Gastroesophageal sphincter (tissue), 3 donors: ENCODE results near the gene UBE3D.

Experiments used
- EP300 ChIP-seq: sonication (generic); formaldehyde crosslinking; IDR thresholded peaks from one replicate; pipeline ENCODE4 v1.6.1; 2017; ENCODE audit warnings: antibody characterized with exemption, mild to moderate bottlenecking
- POLR2A ChIP-seq, 2 donors: fragments of 450-650 bp; IDR thresholded peaks; one replicate each; pipeline ENCODE4 v1.6.1; 2017; ENCODE audit warnings: antibody characterized with exemption in 2 of 2, mild to moderate bottlenecking in 2 of 2, moderate library complexity in 1 of 2
- POLR2AphosphoS5 ChIP-seq: sonication (generic); formaldehyde crosslinking; IDR thresholded peaks from one replicate; pipeline ENCODE4 v1.6.1; 2017; ENCODE audit warnings: antibody characterized with exemption
- TF ChIP-seq, protein P1 (sequence below), 4 experiments: fragments of 200-600 bp in 2 of 4; fragments of 450-650 bp in 2 of 4; sonication (generic) in 1 of 4; IDR thresholded peaks; one replicate each; pipeline ENCODE4 v1.5.1; 2017 to 2019; ENCODE audit warnings: antibody characterized with exemption in 4 of 4, mild to moderate bottlenecking in 2 of 4, moderate library complexity in 2 of 4

DNA sequence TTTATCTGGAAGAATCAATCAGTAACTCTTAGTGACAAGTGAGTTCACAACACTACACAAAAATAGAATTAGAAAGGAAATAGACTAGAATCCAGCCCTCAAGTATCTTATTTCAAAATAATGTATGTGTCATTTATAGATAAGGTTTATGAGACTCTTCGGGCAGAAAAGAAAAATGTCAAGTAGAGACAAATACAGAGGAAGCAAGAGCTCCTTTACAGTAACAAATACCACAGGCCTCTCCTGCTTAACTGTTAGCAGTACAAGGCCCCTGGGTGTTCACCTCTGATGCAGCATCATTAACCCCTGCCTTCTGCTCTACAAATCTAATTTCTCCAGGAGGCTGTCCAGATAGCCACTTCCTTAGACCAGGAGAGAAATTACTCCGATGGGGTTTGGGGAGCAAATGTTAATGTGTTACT is 76.7 kb downstream of the UBE3D start:
- TF ChIP-seq POLR2AphosphoS5 = no peak
- TF ChIP-seq, protein P1, sequence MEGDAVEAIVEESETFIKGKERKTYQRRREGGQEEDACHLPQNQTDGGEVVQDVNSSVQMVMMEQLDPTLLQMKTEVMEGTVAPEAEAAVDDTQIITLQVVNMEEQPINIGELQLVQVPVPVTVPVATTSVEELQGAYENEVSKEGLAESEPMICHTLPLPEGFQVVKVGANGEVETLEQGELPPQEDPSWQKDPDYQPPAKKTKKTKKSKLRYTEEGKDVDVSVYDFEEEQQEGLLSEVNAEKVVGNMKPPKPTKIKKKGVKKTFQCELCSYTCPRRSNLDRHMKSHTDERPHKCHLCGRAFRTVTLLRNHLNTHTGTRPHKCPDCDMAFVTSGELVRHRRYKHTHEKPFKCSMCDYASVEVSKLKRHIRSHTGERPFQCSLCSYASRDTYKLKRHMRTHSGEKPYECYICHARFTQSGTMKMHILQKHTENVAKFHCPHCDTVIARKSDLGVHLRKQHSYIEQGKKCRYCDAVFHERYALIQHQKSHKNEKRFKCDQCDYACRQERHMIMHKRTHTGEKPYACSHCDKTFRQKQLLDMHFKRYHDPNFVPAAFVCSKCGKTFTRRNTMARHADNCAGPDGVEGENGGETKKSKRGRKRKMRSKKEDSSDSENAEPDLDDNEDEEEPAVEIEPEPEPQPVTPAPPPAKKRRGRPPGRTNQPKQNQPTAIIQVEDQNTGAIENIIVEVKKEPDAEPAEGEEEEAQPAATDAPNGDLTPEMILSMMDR (IDR thresholded peaks at IDR 0.05) = no peak
- TF ChIP-seq EP300 = no peak
- TF ChIP-seq POLR2A (IDR thresholded peaks at IDR 0.05) = no peak
